Mucosa of stomach (tissue), 1 donor: Measurements from ENCODE around the gene CAPG.
A peak's percentile ranks its signal among the peaks of the same experiment; 100 is the strongest.
"Not testable (repeated sequence)": the region's sequence is repeated elsewhere in the genome, so short reads cannot be mapped to it uniquely, and the experiment has no call there.

Experiments used
- H3K27me3 ChIP-seq: one replicate; pipeline ENCODE4 v1.7.0; 2013; ENCODE audit warnings: mild to moderate bottlenecking, low read length; ENCODE audit not compliant: control insufficient read depth, insufficient read depth
- H3K36me3 ChIP-seq: one replicate; pipeline ENCODE4 v1.7.0; 2013; ENCODE audit warnings: low read length; ENCODE audit not compliant: control insufficient read depth, insufficient read depth
- H3K4me1 ChIP-seq: one replicate; pipeline ENCODE4 v1.7.0; 2013; ENCODE audit warnings: mild to moderate bottlenecking, low read length; ENCODE audit not compliant: control insufficient read depth, insufficient read depth
- H3K4me3 ChIP-seq: one replicate; pipeline ENCODE4 v1.7.0; 2013; ENCODE audit warnings: low read length
- H3K9ac ChIP-seq: one replicate; pipeline ENCODE4 v1.7.0; 2013; ENCODE audit warnings: mild to moderate bottlenecking, low read length, moderate library complexity
- H3K9me3 ChIP-seq: one replicate; pipeline ENCODE4 v1.7.0; 2013; ENCODE audit warnings: mild to moderate bottlenecking, low read length, moderate library complexity; ENCODE audit not compliant: control insufficient read depth
- donor health status: Pancreatic carcinoma.

CAPG gene

DNA sequence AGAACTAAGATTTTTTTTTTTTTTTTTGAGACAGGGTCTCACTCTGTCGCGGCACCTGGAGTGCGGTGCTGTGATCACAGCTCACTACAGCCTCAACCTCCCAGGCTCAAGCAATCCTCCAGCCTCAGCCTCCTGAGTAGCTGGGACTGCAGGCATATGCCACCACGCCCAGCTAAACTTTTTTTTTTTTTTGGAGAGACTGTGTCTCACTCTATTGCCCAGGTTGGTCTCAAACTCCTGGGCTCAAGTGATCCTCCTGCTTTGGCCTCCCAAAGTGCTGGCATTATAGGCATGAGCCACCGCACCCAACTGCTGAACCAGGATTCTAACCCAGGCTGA, 4.2 kb upstream of the CAPG start:
- peaks cover 46% of the 10 kb centered on the region for H3K4me1 ChIP-seq
- H3K4me3 ChIP-seq, H3K9me3 ChIP-seq, H3K27me3 ChIP-seq, H3K36me3 ChIP-seq: not testable (repeated sequence)
- peak overlapping the region; percentile 85 for H3K9ac ChIP-seq

DNA sequence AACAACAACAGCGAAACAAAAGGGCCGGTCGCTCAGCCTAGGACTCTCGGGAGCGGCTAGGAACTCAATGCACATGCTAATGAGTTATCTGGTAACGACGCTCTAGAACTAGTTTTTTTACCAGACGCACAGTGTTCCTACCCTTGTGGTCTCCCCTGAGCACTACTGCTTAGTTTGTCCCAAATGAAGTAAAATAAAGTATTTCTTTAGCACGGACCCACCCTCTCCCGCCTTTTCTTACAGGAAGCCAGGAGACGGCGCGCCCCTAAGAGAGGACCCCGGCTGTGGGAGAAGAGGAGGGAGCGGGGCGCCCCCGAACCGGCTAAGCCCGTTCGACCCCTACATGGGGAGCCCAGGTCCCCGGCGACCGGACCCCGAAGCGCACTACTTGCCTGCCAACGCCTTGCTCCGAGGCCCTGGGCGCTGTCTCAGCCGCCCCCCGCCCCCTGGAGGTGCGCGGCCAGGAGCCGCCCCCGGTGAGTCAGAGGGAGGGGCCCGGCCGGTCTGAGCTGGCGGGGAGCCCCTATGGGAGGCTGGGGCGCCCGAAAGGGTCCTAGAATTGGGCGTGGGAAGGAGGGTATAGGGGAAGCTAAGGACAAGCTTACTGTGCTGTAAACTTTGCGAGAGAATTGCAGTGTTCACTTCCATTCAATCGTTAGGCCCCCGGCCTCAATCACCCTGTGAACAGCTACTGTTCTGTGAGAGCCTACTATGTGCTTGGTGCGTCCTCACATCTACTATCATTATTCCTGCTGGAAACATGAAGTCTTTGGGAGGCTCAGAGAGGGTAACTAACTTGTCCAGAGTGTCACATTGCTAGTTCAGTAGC, 3.6 kb upstream of the CAPG start:
- H3K36me3 ChIP-seq, result no peaks in the 10 kb centered on the region
- no peaks in the 10 kb centered on the region for H3K27me3 ChIP-seq
- peak overlapping the region; percentile 85 for H3K9ac ChIP-seq
- no peaks in the 10 kb centered on the region for H3K9me3 ChIP-seq
- H3K4me3 ChIP-seq, result peak overlapping the region; percentile 16
- H3K4me1 ChIP-seq, result peaks cover 46% of the 10 kb centered on the region

DNA sequence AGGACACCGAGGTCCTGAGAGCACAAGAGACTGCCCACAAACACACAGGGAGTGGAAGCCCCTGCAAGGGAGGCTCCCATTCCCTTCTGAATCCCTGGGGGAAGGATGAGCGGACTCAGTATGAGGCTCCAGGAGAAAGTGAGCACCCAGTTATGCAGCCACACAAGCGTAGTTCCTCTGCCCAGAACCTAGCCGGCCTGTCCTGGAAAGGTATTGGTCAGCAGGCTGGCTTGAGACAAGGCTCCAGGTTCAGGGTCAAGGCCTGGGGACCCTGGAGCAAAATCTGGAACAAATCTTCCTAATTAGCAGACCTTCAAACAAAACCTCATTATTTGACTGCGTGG, 1.2 kb upstream of the CAPG start:
- peaks cover 38% of the 10 kb centered on the region for H3K4me1 ChIP-seq
- H3K4me3 ChIP-seq, result no peak overlapping the region

DNA sequence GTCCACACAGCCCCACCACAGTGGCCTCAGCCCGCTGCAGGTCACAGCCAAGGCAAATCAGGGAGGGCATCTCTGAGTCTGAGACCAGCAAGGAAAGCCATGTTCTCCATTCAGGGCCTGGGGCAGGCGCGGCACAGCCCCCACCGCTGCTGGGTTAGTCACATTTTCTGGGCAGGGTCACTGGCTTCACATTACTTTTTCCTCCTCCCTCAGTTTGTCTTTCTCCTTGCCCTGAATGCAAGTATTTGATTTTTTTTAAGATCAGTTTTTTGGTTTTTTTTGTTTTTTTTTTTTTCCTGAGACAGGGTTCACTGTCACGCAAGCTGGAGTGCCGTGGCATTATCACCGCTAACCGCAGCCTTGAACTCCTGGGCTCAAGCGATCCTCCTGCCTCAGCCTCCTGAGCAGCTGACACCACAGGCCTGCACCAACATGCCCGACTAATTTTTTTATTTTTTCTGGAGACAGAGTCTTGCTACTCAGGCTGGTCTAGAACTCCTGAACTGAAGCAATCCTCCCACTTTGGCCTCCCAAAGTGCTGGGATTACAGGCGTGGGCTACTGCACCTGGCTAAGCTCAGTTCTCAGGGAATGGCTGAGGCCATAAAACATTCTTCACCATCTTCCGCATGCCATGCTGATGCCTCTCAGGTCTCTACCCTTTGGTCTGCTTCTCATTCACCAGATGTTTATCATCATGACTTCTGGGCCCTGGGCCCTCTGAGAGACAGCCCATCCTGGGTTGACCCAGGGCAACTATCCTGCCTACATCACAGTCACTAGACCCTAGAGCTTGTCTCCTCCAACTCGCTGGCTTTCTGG, 628 bp upstream of the CAPG start:
- H3K4me1 ChIP-seq, result peaks cover 38% of the 10 kb centered on the region
- H3K36me3 ChIP-seq, result no peaks in the 10 kb centered on the region
- H3K9ac ChIP-seq, result peak overlapping the region; percentile 44

More for the DNA sequence above, 1.2 kb upstream of the CAPG start:
- Histone ChIP-seq H3K9ac (no peak overlapping the region), H3K27me3 (no peaks in the 10 kb centered on the region), H3K9me3 (no peaks in the 10 kb centered on the region), H3K36me3 (no peaks in the 10 kb centered on the region)

DNA sequence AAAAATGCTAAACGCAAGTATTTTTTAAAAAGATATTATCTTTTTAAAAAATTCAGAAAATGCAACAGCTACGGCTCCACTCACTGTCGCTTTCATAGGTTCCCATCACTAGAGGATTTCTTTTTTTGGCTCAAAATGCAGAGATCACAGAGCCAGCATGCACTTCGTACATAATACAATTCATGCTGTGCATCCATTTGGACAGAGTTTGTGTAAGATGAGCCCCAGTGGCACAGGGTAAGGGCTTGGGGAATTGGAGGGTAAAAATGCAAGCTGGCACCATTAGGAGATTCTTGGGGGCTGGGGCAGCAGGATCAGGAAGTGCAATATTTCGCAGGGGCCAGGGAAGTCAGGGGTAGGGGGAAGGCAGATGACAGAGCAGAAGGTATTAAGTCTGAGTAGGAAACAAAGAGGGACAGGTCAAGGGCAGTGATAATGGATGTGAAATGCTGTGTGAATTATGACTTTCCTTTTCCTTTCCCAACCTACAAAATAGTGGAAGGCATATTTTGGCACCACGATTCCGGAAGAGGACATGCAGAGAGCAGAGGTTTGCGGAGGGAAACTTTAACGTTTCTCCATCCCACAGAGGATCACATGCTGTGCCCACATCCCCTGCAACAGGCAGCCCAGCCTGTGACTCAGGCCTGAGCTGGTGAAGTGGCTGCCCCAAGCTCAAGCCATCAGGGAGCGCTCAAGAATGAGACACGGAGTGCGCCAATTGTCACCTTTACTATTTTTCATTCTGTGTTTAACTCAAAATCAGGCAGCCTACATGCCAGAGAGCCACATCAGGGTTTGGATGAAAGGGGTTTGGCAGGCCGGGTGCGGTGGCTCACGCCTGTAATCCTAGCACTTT, 4.7 kb downstream of the CAPG start:
- H3K27me3 ChIP-seq, result no peaks in the 10 kb centered on the region
- H3K9me3 ChIP-seq, result no peaks in the 10 kb centered on the region
- H3K9ac ChIP-seq, result no peak overlapping the region
- H3K4me3 ChIP-seq, result no peak overlapping the region
- H3K36me3 ChIP-seq, result peaks cover 4% of the 10 kb centered on the region
- H3K4me1 ChIP-seq, result peaks cover 17% of the 10 kb centered on the region

More for the DNA sequence above, 628 bp upstream of the CAPG start:
- no peaks in the 10 kb centered on the region for H3K27me3 ChIP-seq
- no peaks in the 10 kb centered on the region for H3K9me3 ChIP-seq
- H3K4me3 ChIP-seq, result no peak overlapping the region

DNA sequence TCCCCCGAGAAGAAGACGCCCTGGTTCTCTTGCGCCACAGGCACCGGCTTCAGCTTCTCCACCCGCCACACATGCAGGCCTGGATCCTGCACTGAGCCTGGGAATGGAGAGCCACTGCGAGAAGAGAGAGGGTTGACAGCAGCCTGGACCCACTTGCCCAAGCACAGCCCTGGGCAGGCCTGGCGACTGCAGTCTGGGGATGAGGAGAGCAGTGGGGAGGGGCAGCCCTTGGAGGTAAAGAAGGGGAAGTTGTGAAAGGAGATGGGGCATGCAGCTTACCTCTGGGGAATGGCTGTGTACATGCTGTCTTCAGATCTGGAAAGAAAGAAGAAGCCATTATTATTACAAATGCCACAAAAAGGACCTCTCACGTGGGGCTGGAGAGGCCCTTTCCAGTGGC, 8.3 kb downstream of the CAPG start:
- Histone ChIP-seq H3K4me3 (no peak overlapping the region), H3K27me3 (no peaks in the 10 kb centered on the region), H3K36me3 (peaks cover 7% of the 10 kb centered on the region), H3K4me1 (peaks cover 6% of the 10 kb centered on the region), H3K9me3 (no peaks in the 10 kb centered on the region), H3K9ac (no peak overlapping the region)

DNA sequence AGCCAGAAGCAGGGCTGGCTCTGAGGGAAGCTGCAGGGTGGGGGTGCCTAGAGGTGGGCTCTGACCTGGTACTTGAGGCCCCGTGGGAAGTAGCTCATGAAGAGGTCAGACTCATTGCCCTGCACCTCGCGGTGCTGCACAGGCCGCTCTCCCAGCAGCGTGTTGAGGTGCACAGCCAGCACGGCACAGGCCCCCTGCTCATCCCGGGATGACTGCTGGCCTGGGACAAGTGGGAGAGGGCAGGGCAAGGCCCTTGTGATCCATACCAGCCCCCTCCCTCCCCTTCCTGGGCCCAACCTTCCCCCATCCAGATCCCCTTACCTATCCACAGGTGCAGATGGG, 8.7 kb downstream of the CAPG start:
- Histone ChIP-seq H3K4me3 (no peak overlapping the region), H3K9me3 (no peaks in the 10 kb centered on the region), H3K4me1 (peaks cover 9% of the 10 kb centered on the region), H3K9ac (no peak overlapping the region), H3K27me3 (no peaks in the 10 kb centered on the region), H3K36me3 (peaks cover 7% of the 10 kb centered on the region)

DNA sequence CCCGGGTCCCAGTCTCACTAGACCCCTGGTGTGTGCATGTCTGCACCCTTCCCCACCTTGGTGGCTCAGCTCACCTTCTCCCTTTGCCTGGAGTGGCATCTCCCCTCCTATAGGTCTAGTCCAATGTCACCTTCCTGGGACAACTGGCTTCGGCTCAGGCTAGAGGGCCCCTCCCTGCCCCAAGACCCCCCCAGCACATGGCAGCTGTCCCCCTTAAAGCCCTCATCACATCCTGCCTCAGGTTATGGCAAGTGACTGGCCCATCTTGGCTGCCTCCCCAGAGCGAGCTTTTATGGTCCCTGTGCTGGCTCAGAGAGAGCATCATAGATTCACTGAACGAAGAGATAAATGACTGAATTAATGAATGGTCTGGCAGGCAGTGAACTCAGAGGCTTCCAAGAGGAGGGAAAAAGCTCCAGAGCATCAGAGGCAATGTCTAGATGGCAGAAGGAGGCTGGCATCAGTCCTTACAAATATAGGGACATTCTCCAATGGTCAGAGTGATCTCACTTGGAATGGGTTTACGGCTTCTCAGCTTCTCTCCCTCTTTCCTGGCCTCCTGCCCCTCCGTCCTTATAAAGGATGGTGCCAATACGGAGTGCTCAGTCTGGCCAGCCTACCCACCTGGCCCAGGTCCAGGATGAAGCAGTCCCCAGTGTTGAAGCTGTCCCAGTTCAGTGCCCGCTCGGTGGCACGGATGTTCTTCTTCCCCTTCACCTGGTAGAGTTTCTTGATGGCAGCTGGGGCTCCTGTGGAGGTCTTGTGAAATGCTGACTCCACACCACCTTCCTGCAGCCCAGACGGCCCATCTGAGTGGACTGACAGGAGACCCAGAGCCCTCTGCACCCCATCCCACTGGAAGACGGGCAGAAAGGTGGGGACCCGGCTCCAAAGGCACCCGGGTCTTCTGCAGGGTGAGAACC, 9.4 kb downstream of the CAPG start:
- H3K9ac ChIP-seq, result no peak overlapping the region
- peaks cover 13% of the 10 kb centered on the region for H3K4me1 ChIP-seq
- H3K4me3 ChIP-seq, result no peak overlapping the region
- H3K36me3 ChIP-seq, result peaks cover 7% of the 10 kb centered on the region
- no peaks in the 10 kb centered on the region for H3K9me3 ChIP-seq
- H3K27me3 ChIP-seq, result no peaks in the 10 kb centered on the region

DNA sequence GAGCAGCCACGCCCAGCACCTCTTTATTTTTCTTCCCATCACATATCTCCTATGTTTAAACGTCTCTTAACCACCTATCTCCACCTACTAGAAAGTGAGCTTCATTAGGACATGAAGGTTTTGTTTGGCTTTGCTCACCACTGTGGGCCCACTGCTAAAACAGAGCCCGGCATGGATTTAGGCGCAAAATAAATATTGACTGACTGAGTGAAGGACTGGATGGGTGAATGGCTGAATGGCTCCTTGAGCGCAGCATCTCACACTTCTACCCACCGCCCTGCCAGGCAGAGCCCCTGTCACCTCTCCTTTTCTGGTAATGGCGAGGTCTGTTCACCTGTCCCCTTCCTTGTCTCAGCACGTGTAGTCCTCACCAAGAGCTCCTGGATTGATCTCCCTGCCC, 10.1 kb downstream of the CAPG start:
- peaks cover 13% of the 10 kb centered on the region for H3K4me1 ChIP-seq

DNA sequence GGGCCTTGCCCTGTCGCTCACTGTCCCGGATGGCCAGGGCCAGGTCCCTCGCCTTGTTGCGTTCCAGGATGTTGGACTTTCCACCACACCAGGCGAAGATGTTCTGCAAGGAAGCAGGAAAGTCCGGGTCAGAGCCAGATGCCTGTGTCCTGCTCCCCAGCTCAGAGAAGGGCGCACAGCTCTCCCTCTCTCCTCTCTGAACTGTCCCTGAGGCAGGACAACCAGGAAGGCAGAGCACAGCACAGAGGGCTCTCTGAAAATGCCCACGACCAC, 11.0 kb downstream of the CAPG start:
- H3K4me3 ChIP-seq, result no peak overlapping the region
- H3K9me3 ChIP-seq, result no peaks in the 10 kb centered on the region
- no peaks in the 10 kb centered on the region for H3K27me3 ChIP-seq
- H3K9ac ChIP-seq, result no peak overlapping the region
- peaks cover 13% of the 10 kb centered on the region for H3K4me1 ChIP-seq
- H3K36me3 ChIP-seq, result peaks cover 9% of the 10 kb centered on the region

More for the DNA sequence above, 10.1 kb downstream of the CAPG start:
- Histone ChIP-seq H3K4me3 (no peak overlapping the region), H3K27me3 (no peaks in the 10 kb centered on the region), H3K9me3 (no peaks in the 10 kb centered on the region), H3K9ac (no peak overlapping the region), H3K36me3 (peaks cover 7% of the 10 kb centered on the region)

DNA sequence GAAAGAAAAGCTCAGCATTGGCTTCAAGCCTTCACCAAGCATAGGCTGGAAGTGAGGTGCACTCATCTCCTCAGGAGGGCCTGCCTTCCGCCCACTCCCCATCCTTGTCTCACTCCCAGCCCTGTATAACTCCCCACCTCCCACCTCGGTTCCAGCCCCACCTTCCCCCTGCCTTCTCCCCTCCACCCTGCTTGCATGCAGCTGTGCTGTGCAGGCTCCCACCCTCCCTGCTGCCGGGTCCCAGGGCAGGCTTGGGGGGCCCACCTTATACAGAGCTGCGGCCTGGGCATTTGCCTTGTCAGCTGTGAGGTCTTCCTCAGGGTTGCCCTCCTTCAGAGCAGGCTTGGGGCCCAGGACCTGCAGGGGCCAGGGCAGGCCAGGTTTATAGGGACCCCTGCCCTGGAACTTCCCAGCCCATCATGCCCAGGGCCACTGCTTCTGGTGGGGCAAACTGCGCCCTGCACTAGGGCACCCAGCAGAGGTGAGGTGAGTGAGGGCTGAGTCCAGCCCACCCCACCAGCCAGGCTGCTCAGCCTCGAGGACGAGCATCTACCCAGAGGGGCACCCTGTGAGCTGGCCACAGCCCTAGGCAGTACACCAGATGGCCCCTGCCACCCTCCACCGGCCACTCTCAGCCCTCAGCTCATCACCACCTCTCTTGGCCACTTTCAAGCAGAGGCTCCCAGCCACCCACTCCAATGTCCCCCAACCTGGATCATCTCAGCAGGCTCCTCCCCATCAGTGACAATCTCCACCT, 11.6 kb downstream of the CAPG start:
- Histone ChIP-seq H3K4me1 (peaks cover 13% of the 10 kb centered on the region), H3K9ac (no peak overlapping the region), H3K4me3 (no peak overlapping the region), H3K36me3 (peaks cover 14% of the 10 kb centered on the region), H3K27me3 (no peaks in the 10 kb centered on the region), H3K9me3 (no peaks in the 10 kb centered on the region)
